Purkinje cell (primary cell): ENCODE data around the gene RAPGEF1. TPM values are rescaled to one million over a fixed set of nuclear protein-coding genes. Genes with fewer than 3 reads are reported as not detected.

Source experiments
- polyA plus RNA-seq: library from polyadenylated mRNA; unstranded; fragments of >200 nt; fragmentation: Nextera tagmentation; gene quantifications from 2 replicates; pipeline ENCODE4 v1.2.1, GENCODE V29; 2014

RAPGEF1 gene, protein sequence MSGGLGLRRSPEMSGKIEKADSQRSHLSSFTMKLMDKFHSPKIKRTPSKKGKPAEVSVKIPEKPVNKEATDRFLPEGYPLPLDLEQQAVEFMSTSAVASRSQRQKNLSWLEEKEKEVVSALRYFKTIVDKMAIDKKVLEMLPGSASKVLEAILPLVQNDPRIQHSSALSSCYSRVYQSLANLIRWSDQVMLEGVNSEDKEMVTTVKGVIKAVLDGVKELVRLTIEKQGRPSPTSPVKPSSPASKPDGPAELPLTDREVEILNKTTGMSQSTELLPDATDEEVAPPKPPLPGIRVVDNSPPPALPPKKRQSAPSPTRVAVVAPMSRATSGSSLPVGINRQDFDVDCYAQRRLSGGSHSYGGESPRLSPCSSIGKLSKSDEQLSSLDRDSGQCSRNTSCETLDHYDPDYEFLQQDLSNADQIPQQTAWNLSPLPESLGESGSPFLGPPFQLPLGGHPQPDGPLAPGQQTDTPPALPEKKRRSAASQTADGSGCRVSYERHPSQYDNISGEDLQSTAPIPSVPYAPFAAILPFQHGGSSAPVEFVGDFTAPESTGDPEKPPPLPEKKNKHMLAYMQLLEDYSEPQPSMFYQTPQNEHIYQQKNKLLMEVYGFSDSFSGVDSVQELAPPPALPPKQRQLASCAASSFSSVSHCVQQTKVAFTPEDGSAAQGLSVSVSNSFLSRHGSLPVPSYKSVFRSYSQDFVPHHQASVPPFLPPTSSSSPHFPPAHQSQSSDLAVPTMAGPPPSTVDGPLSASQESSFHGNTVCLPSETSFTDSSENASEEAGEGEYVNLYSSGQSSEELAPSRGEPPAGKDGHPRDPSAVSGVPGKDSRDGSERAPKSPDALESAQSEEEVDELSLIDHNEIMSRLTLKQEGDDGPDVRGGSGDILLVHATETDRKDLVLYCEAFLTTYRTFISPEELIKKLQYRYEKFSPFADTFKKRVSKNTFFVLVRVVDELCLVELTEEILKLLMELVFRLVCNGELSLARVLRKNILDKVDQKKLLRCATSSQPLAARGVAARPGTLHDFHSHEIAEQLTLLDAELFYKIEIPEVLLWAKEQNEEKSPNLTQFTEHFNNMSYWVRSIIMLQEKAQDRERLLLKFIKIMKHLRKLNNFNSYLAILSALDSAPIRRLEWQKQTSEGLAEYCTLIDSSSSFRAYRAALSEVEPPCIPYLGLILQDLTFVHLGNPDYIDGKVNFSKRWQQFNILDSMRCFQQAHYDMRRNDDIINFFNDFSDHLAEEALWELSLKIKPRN (N-terminal part only)
- 0.18 and 0.65 TPM in 2 replicates for polyA plus RNA-seq

DNA sequence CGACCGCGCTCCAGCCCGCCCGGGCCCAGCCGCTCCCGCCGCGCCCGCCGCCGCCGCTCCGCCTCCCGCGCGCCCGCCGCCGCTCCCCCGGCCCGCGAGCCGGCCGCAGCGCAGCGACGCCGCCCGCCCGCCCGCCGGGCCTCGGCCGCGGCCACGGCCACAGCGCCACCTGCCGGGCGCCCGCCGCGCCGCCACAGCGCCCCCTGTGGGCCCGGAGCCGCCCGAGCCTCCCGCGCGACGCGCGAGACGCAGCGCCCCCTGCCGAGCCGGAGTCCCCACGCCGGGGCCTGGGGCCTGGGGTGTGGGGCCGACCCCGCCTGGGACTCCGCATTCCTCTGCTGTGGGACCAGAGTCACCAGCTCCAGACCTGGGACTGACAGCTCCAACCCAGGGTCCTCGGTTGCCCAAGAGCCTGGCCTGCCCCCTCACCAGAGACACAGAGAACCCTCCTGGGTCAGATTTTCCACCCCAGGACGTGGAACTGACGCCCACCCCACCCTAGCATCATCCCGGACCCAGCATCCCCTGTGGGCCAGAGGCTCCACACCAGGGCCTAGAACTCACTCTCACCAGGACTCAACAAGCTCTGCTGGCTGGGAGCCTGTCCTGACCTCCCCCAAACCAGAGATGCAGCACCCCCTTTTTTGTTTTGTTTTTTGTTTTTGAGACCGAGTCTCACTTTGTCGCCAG is at the start of gene RAPGEF1:
TSS of gene RAPGEF1 (minus strand) at position 118 of the 690 bp plus-strand sequence. CDS start 246 bp downstream, outside the sequence.

DNA sequence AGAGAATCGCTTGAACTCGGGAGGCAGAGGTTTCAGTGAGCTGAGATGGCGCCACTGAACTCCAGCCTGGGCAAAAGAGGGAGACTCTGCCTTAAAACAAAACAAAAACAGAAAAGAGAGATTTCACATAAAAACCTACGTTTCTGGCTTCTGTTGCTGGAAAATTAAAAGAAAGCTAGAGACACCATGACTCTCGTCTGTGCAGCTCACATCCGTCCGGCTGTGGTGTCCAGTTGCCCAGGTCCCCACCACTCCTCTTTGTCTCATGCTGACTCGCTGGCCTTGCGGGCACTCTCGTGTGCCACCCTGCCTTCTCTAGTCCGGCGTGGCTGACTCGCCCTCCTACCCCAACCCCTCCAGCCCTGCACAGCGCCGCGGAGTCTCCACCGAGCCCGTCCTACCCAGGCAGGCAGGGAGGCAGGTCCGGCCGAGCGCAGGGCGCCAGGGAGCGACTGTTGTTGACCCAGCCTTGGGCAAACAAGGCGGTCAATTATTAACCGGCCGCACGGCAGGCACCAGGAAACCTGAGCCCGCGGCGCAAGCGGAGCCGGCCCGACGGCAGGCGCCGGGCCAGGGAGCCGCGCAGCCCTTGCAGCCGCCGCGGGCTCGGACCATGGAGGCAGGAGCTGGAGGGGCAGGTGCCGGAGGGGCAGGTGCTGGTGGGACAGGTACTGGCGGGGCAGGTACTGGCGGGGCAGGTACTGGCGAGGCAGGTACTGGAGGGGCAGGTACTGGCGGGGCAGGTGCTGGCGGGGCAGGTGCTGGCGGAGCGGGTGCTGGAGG is 194.7 kb downstream of the RAPGEF1 start, which contains the start of gene PRRT1B:
TSS of gene PRRT1B (plus strand) at position 521 of the 783 bp plus-strand sequence. CDS start at position 614, 93 bp downstream.

DNA sequence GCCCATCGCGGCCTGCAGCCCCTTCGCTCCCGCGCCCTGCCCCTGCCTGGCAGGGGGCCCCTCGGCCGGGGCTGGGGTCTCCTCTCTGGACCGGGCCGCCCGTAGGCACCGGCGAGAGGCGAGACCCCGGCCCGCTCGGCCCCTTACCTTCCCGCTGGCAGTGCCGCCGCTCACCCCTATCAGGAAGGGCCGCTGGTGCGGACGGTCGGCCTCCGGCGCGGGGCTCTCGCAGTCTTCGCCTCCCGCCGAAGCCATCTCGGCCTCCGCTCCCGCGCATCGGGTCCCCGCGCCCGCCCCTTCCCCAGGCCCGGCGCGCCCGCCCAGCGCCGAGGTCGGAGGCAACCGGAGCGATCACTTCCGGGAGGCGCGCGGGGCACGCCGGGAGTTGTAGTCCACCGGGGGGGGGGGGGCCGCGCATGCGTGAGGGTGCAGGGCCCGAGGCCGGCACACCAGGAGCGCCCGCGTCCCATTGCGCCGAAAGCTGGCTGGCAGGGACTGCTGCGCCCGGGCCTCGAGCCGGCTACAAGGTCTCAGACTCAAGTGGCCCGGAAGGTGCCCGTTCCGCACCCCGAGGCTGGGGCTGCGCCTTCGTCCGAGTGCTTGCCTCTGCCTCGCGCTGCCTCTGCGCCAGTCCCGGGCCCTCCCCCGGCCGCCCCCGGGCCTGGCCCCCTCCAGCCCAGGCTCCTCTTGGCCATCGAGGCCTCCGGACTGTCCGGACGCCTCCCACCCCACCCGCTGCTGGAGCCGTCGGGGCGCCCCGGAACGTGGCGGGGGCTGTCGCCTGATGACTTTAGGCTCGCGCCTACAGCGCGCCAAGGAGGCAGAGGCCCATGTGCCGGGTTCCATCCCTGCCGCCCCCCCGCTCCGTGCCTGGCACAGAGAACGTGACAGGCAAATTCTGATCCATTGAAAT is 208.7 kb downstream of the RAPGEF1 start, which contains the start of gene UCK1:
TSS of gene UCK1 (minus strand) at position 344 of the 913 bp plus-strand sequence. CDS start at position 255, 89 bp downstream.

Other genes starting within 250 kb of the RAPGEF1 start
- 4.1 and 8.9 TPM in 2 replicates for gene POMT1, start 237.2 kb downstream of the RAPGEF1 start, polyA plus RNA-seq
- gene UCK1, start 208.8 kb downstream of the RAPGEF1 start, polyA plus RNA-seq: 0.89 and 3.2 TPM in 2 replicates
- gene PRRT1B, start 194.6 kb downstream of the RAPGEF1 start, polyA plus RNA-seq: not detected in 2 replicates